Endothelial cell of umbilical vein (primary cell): ENCODE data around the gene RBFOX1. TPM values are rescaled to one million over a fixed set of nuclear protein-coding genes. Genes with fewer than 3 reads are reported as not detected.

ENCODE experiments used
- BruUV-seq: library from RNA; stranded (reverse); fragments of 400-500 nt; replicated peaks from 2 replicates; lab custom pipeline; 2021; lab: Mats Ljungman, UMichigan
- CTCF ChIA-PET: fragments of 300-600, 350-600 bp; sonication (Branson Sonifier 250); formaldehyde crosslinking; loops from one replicate; lab custom pipeline; 2021; ENCODE audit warnings: antibody characterized with exemption, inconsistent platforms; lab: Charles Lee
- POLR2A ChIA-PET: fragments of 300-600, 350-600 bp; sonication (Branson Sonifier 250); formaldehyde crosslinking; loops from one replicate; lab custom pipeline; 2021; ENCODE audit warnings: antibody characterized with exemption, inconsistent platforms; lab: Charles Lee
- DNase-seq: peaks from one replicate; pipeline ENCODE4 v3.0.0-alpha.2; 2011; ENCODE audit warnings: low read depth, low spot score
- FAIRE-seq: peaks from 2 replicates; lab custom pipeline; 2011; peaks lifted over from hg19 to GRCh38; lab: Jason Lieb, UNC
- H2AFZ ChIP-seq: 2 replicates; pipeline ENCODE4 v1.6.0; 2012; ENCODE audit warnings: low read depth, low read length, control low read depth, inconsistent platforms
- H3K27ac ChIP-seq: 2 replicates; pipeline ENCODE4 v1.5.1; 2011; ENCODE audit warnings: low read depth, mild to moderate bottlenecking, control low read depth, low read length, moderate library complexity; ENCODE audit not compliant: insufficient read depth
- H3K27me3 ChIP-seq, 2 experiments: 2 replicates each; pipeline versions ENCODE4 v1.6.0 to v1.6.1; 2011; ENCODE audit warnings: low read length in 2 of 2, mixed read lengths in 1 of 2; ENCODE audit not compliant: control insufficient read depth in 2 of 2, insufficient read depth in 2 of 2
- H3K36me3 ChIP-seq, 2 experiments: 2 replicates in 1 of 2; 3 replicates in 1 of 2; pipeline ENCODE4 v1.5.1; 2011; ENCODE audit warnings: low read length in 2 of 2, mild to moderate bottlenecking in 1 of 2, moderate library complexity in 1 of 2; ENCODE audit not compliant: control insufficient read depth in 2 of 2, insufficient read depth in 2 of 2; ENCODE audit errors: extremely low read depth in 1 of 2
- H3K4me1 ChIP-seq: 3 replicates; pipeline ENCODE4 v1.5.1; 2011; ENCODE audit warnings: mild to moderate bottlenecking, low read length; ENCODE audit not compliant: control insufficient read depth, insufficient read depth; ENCODE audit errors: extremely low read depth
- H3K4me2 ChIP-seq: 2 replicates; pipeline ENCODE4 v1.6.1; 2011; ENCODE audit warnings: low read length, control low read depth, mixed read lengths; ENCODE audit not compliant: insufficient read depth
- H3K4me3 ChIP-seq, 3 experiments: fragments of 200-600 bp in 1 of 3; sonication (generic), shearing (Covaris generic) in 1 of 3; replicated peaks in 1 of 3; 2 replicates each; pipeline ENCODE4 v1.5.1; 2011 to 2016; ENCODE audit warnings: control low read depth in 3 of 3, low read length in 3 of 3, mild to moderate bottlenecking in 2 of 3, inconsistent platforms in 1 of 3, low read depth in 1 of 3, moderate library complexity in 1 of 3; ENCODE audit not compliant: insufficient read depth in 1 of 3
- H3K79me2 ChIP-seq: 2 replicates; pipeline ENCODE4 v1.6.0; 2012; ENCODE audit warnings: low read length, inconsistent platforms; ENCODE audit not compliant: control insufficient read depth, insufficient read depth
- H3K9ac ChIP-seq: replicated peaks from 2 replicates; pipeline ENCODE3; 2011; ENCODE audit warnings: low read length, control low read depth; ENCODE audit not compliant: insufficient read depth; ENCODE audit errors: extremely low read depth
- H3K9me1 ChIP-seq: replicated peaks from 3 replicates; pipeline ENCODE4 v1.6.0; 2011; ENCODE audit warnings: mild to moderate bottlenecking, low read length; ENCODE audit not compliant: control insufficient read depth, insufficient read depth; ENCODE audit errors: extremely low read depth
- H3K9me3 ChIP-seq: replicated peaks from 2 replicates; pipeline ENCODE4 v1.5.1; 2012; ENCODE audit warnings: low read length, inconsistent platforms; ENCODE audit not compliant: control insufficient read depth, insufficient read depth
- H4K20me1 ChIP-seq: replicated peaks from 2 replicates; pipeline ENCODE3; 2011; ENCODE audit warnings: mild to moderate bottlenecking, low read length; ENCODE audit not compliant: control insufficient read depth, insufficient read depth; ENCODE audit errors: extremely low read depth
- EZH2 ChIP-seq: IDR thresholded peaks from 2 replicates; pipeline ENCODE4 v1.6.1; 2012; ENCODE audit warnings: borderline replicate concordance, low read depth, mild to moderate bottlenecking, moderate library complexity, low read length, inconsistent platforms; ENCODE audit not compliant: severe bottlenecking
- FOS ChIP-seq: IDR thresholded peaks from 2 replicates; pipeline ENCODE4 v1.6.1; 2011; ENCODE audit warnings: mild to moderate bottlenecking, low read length, moderate library complexity, borderline replicate concordance; ENCODE audit not compliant: insufficient read depth
- GATA2 ChIP-seq: IDR thresholded peaks from 2 replicates; pipeline ENCODE4 v1.7.0; 2011; ENCODE audit warnings: low read depth, mild to moderate bottlenecking, moderate library complexity, mixed read lengths, low read length; ENCODE audit not compliant: insufficient read length, insufficient read depth
- JUN ChIP-seq: IDR thresholded peaks from 2 replicates; pipeline ENCODE4 v1.6.1; 2011; ENCODE audit warnings: borderline replicate concordance, low read depth; ENCODE audit not compliant: insufficient read length, insufficient read depth
- MYC ChIP-seq: IDR thresholded peaks from one replicate; pipeline ENCODE4 v1.6.1; 2011; ENCODE audit warnings: mild to moderate bottlenecking, low read depth, low read length
- POLR2A ChIP-seq: IDR thresholded peaks from 2 replicates; pipeline ENCODE4 v1.6.1; 2012; ENCODE audit warnings: low read depth, mild to moderate bottlenecking, control low read depth, low read length
- POLR2AphosphoS5 ChIP-seq: IDR thresholded peaks from 2 replicates; pipeline ENCODE4 v1.6.1; 2012; ENCODE audit warnings: low read depth, mild to moderate bottlenecking, control low read depth, low read length, moderate library complexity; ENCODE audit not compliant: insufficient read depth
- dilution Hi-C: fragments of 300-500 bp; cut with MboI; formaldehyde crosslinking; loops from one replicate; pipeline ENCODE4 v1.15.0; 2019; ENCODE audit warnings: low sequenced_read_pairs; ENCODE audit not compliant: extremely low pct_ligation_motif_present
- intact Hi-C: fragments of 100-400 bp; cut with micrococcal nuclease; formaldehyde crosslinking; loops from one replicate; pipeline ENCODE4 v1.10.0; 2022
- polyA plus RNA-seq, 4 experiments: library from polyadenylated mRNA; depleted of rRNA in 3 of 4; stranded (reverse) in 3 of 4; unstranded in 1 of 4; fragments of >200 nt; gene quantifications; 2 replicates each; pipeline versions ENCODE4 v1.2.1 to v1.2.3, GENCODE V29; 2011 to 2012; ENCODE audit warnings: missing spikeins in 1 of 4
- total RNA-seq: library from RNA; stranded (reverse); gene quantifications from 2 replicates; pipeline ENCODE4 v1.2.3, GENCODE V29; 2021
- TF ChIP-seq, protein P1 (sequence below): IDR thresholded peaks from 2 replicates; pipeline ENCODE4 v1.6.1; 2011; ENCODE audit not compliant: insufficient read depth, insufficient read length
- TF ChIP-seq, protein P2 (sequence below), 2 donors: IDR thresholded peaks; 1 replicate in 1 of 2; 2 replicates in 1 of 2; pipeline ENCODE4 v1.5.1; 2011; ENCODE audit warnings: low read length in 2 of 2, mild to moderate bottlenecking in 2 of 2, moderate library complexity in 2 of 2, control low read depth in 1 of 2, inconsistent platforms in 1 of 2, low read depth in 1 of 2; ENCODE audit not compliant: insufficient read depth in 1 of 2; ENCODE audit errors: extremely low read depth in 1 of 2

The RBFOX1 gene
- total and polyA plus RNA-seq, 2 donors (not counting 3 experiments of a cell fraction or from before 2014, with no cell fraction given) = not detected

DNA sequence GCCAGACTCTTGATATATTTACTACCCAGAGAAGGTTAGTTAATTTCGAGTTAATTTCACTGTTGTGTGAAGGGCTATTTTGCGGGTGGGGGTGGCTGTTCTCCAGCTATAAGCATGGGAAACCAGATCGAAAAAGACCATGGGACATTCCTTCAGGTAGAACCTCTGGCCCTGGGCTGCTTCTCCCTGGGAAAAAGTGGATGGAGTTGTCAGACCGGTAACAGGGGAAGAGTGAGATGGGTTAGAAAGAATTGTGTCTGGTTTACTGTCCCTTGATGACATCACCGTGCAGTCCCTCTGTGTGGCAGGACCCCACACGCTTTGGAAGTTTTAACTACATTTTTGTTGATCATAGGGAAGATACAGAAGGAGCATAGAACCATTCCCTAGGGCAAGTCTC lies 296.3 kb downstream of the RBFOX1 start:
- Histone ChIP-seq H3K9me1 (no peaks in the 10 kb centered on the region), H3K4me3 (no peak overlapping the region), H3K4me1 (no peaks in the 10 kb centered on the region), H3K9me3 (no peaks in the 10 kb centered on the region), H3K36me3 (no peaks in the 10 kb centered on the region), H3K9ac (no peak overlapping the region), H2AFZ (no peak overlapping the region), H3K27me3 (no peaks in the 10 kb centered on the region), H3K27ac (no peak overlapping the region), H4K20me1 (no peaks in the 10 kb centered on the region), H3K4me2 (no peak overlapping the region), H3K79me2 (no peaks in the 10 kb centered on the region)
- TF ChIP-seq POLR2AphosphoS5 (no peak), GATA2 (no peak), MYC (no peak), FOS (no peak), EZH2 (no peak)
- TF ChIP-seq, protein P1, sequence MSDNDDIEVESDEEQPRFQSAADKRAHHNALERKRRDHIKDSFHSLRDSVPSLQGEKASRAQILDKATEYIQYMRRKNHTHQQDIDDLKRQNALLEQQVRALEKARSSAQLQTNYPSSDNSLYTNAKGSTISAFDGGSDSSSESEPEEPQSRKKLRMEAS = no peak
- FAIRE-seq (no peak), DNase-seq (no peak)
- BruUV-seq = no TSS peak
- ChIA-PET CTCF (no interaction called here), POLR2A (no interaction called here)
- intact Hi-C loops (no loop called here), dilution Hi-C loops (no loop called here)

DNA sequence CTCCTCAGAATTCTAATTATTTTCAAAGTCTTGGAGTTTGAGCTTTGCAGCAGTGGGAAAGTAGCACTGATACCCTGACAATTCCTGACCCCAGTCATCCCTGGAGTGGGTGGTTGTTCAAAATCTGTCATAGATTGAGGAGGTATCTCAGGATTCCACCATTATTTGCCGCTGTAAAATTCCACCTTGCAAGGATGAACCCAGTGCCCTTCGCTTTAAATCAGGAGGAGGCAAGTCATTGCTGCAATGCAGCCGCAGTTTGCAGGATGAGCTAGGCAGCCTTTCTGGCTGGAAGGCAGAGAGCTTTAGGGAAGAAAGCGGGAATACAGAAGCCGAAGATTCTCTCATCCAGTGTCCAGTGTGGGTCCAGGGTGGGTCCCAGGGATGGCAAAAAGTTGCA lies 296.9 kb downstream of the RBFOX1 start:
- ChIA-PET CTCF (no interaction called here), POLR2A (no interaction called here)
- DNase-seq = no peak
- H3K4me1 ChIP-seq = no peaks in the 10 kb centered on the region
- no peak overlapping the region for H3K27ac ChIP-seq
- no peaks in the 10 kb centered on the region for H3K9me1 ChIP-seq
- no peak overlapping the region for H3K4me2 ChIP-seq
- dilution Hi-C loops = no loop called here
- BruUV-seq = no TSS peak
- no peak overlapping the region for H2AFZ ChIP-seq
- no peak for FAIRE-seq
- no peaks in the 10 kb centered on the region for H4K20me1 ChIP-seq
- TF ChIP-seq POLR2AphosphoS5 (no peak), POLR2A (no peak), FOS (no peak), GATA2 (no peak), EZH2 (no peak), JUN (no peak), MYC (no peak)
- TF ChIP-seq, protein P2, sequence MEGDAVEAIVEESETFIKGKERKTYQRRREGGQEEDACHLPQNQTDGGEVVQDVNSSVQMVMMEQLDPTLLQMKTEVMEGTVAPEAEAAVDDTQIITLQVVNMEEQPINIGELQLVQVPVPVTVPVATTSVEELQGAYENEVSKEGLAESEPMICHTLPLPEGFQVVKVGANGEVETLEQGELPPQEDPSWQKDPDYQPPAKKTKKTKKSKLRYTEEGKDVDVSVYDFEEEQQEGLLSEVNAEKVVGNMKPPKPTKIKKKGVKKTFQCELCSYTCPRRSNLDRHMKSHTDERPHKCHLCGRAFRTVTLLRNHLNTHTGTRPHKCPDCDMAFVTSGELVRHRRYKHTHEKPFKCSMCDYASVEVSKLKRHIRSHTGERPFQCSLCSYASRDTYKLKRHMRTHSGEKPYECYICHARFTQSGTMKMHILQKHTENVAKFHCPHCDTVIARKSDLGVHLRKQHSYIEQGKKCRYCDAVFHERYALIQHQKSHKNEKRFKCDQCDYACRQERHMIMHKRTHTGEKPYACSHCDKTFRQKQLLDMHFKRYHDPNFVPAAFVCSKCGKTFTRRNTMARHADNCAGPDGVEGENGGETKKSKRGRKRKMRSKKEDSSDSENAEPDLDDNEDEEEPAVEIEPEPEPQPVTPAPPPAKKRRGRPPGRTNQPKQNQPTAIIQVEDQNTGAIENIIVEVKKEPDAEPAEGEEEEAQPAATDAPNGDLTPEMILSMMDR (IDR thresholded peaks at IDR 0.05; ENCODE audit: extremely low read depth in 1 of 2, insufficient read depth in 1 of 2, low read depth in 1 of 2, low read length in 2 of 2) = no peak
- TF ChIP-seq, protein P1 = no peak
- H3K9me3 ChIP-seq = no peaks in the 10 kb centered on the region
- no peaks in the 10 kb centered on the region for H3K27me3 ChIP-seq
- no peak overlapping the region for H3K9ac ChIP-seq
- H3K4me3 ChIP-seq = no peak overlapping the region
- no peaks in the 10 kb centered on the region for H3K79me2 ChIP-seq
- intact Hi-C loops = no loop called here
- no peaks in the 10 kb centered on the region for H3K36me3 ChIP-seq
